RWPE2 (cell line): Measurements from ENCODE around the gene UTS2R.

Source experiments
- ATAC-seq: fragments of 200-7000 bp; cut with Tn5 transposase; 3 replicates; pipeline ENCODE4 v1.9.1; 2021; ENCODE audit warnings: low read depth
- DNase-seq: peaks from one replicate; pipeline ENCODE4 v3.0.0-alpha.2; 2020; ENCODE audit warnings: low spot score
- H3K27ac ChIP-seq: fragments of 450-650 bp; 2 replicates; pipeline ENCODE4 v1.5.1; 2017; ENCODE audit warnings: mild to moderate bottlenecking; ENCODE audit not compliant: poor library complexity, severe bottlenecking
- H3K27me3 ChIP-seq: fragments of 250-450 bp; sonication (Bioruptor Pico); 2 replicates; pipeline ENCODE4 v1.5.1; 2021; ENCODE audit warnings: mild to moderate bottlenecking, moderate library complexity; ENCODE audit not compliant: insufficient read depth, poor library complexity, severe bottlenecking
- H3K36me3 ChIP-seq: fragments of 250-450 bp; sonication (Bioruptor Pico); 2 replicates; pipeline ENCODE4 v1.5.1; 2020; ENCODE audit warnings: low read depth, mild to moderate bottlenecking, moderate library complexity
- H3K4me1 ChIP-seq: fragments of 250-450 bp; sonication (Bioruptor Pico); 2 replicates; pipeline ENCODE4 v1.5.1; 2021; ENCODE audit warnings: mild to moderate bottlenecking, moderate library complexity; ENCODE audit not compliant: insufficient read depth, poor library complexity, severe bottlenecking
- H3K4me3 ChIP-seq: fragments of 250-450 bp; sonication (Bioruptor Pico); 2 replicates; pipeline ENCODE4 v1.5.1; 2021; ENCODE audit warnings: mild to moderate bottlenecking, moderate library complexity; ENCODE audit not compliant: severe bottlenecking
- H3K9me3 ChIP-seq: fragments of 250-450 bp; sonication (Bioruptor Pico); 2 replicates; pipeline ENCODE4 v1.5.1; 2021; ENCODE audit warnings: mild to moderate bottlenecking, moderate library complexity; ENCODE audit not compliant: severe bottlenecking
- TF ChIP-seq, protein P1 (sequence below): fragments of 450-650 bp; IDR thresholded peaks from one replicate; pipeline ENCODE4 v1.5.1; 2017; ENCODE audit warnings: mild to moderate bottlenecking, moderate library complexity; ENCODE audit not compliant: poor library complexity, severe bottlenecking

Gene UTS2R

DNA sequence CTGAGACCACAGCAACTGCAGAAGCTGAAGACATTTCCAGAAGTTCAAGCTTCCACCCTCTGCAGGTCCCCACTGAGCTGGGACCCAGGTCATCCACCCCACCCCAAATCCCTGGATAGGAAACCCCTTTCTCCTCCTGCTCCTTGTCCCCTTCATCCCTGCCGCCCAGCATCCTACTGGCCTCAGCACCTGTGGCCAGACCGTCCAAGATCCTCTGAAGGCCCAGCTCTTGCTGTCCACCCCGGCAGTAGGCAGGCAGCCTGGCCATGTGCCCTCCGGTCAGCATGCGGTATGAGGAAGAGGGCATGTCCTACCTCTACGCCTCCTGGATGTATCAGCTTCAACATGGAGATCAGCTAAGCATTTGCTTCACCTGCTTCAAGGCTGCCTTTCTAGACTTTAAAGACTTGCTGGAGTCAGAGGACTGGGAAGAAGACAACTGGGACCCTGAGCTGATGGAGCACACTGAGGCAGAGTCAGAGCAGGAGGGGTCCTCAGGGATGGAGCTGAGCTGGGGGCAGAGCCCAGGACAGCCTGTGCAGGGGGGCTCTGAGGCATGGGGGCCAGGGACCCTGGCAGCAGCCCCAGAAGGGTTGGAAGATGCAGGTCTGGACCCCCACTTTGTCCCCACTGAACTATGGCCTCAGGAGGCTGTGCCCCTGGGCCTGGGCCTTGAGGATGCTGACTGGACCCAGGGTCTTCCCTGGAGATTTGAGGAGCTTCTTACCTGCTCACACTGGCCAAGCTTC lies 9.5 kb upstream of the UTS2R start:
- no peak overlapping the region for H3K27ac ChIP-seq
- DNase-seq: no peak

DNA sequence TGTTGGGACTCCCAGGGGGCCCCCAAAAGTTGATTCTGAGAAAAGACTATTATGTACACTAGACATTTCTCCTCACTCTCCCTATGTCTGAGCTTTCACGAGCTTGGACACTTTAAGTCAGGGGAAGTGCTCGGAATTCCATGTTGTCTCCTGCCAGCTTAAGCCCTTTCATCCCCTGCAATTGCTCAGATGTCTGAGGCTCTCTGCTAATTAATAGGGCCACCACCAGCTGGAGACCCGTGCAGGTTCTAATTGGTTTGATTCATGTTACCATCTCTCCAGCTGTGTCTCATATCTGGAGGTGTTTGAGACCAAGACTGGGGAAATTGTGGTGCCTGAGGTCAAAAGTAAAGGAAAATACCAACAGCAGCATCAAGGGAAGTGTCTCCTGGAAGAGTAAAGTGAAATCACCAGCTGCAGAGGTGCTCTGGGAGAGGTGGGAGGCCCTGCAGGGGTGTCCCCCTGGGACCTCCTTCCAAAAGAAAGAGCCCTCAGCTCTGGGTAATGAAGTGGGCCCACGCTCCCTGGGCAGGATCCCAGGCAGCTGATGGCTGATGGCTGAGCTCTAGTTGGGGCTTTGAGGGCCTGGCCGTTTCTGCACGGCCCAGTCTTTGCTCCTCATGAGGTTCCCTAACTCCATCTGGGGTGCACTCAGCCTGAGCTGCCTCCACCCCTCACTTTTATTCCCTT lies 5.8 kb upstream of the UTS2R start:
- no peaks in the 10 kb centered on the region for H3K36me3 ChIP-seq
- no peak overlapping the region for H3K27ac ChIP-seq
- H3K4me1 ChIP-seq: no peaks in the 10 kb centered on the region
- H3K27me3 ChIP-seq: peaks cover 15% of the 10 kb centered on the region
- H3K9me3 ChIP-seq: no peaks in the 10 kb centered on the region
- H3K4me3 ChIP-seq: no peak overlapping the region
- DNase-seq (no peak), ATAC-seq (no peak)
- TF ChIP-seq, protein P1, sequence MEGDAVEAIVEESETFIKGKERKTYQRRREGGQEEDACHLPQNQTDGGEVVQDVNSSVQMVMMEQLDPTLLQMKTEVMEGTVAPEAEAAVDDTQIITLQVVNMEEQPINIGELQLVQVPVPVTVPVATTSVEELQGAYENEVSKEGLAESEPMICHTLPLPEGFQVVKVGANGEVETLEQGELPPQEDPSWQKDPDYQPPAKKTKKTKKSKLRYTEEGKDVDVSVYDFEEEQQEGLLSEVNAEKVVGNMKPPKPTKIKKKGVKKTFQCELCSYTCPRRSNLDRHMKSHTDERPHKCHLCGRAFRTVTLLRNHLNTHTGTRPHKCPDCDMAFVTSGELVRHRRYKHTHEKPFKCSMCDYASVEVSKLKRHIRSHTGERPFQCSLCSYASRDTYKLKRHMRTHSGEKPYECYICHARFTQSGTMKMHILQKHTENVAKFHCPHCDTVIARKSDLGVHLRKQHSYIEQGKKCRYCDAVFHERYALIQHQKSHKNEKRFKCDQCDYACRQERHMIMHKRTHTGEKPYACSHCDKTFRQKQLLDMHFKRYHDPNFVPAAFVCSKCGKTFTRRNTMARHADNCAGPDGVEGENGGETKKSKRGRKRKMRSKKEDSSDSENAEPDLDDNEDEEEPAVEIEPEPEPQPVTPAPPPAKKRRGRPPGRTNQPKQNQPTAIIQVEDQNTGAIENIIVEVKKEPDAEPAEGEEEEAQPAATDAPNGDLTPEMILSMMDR: no peak

More for the DNA sequence above, 9.5 kb upstream of the UTS2R start:
- no peak; the same call in 2 of the 3 replicates for ATAC-seq
- H3K4me1 ChIP-seq: no peaks in the 10 kb centered on the region
- H3K27me3 ChIP-seq: no peaks in the 10 kb centered on the region
- H3K9me3 ChIP-seq: no peaks in the 10 kb centered on the region
- no peak overlapping the region for H3K4me3 ChIP-seq
- TF ChIP-seq, protein P1: no peak
- H3K36me3 ChIP-seq: no peaks in the 10 kb centered on the region

DNA sequence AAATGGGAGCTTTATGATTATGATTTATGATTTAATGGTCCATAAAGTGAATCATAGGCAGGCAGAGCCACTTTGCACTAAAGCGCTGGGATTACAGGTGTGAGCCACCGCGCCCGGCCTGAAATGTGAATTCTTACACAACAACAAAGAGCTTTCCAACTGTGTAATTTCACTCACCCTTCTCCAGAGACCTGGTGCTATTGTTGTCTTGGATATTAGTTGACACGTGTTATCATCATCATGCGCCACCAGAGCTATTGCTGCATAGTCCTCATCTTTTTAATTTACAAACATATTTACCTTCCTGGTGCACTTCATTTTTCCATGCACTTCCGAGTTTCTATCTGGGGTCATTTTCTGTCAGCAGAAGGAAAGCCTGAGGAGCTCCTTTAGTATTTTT lies 4.8 kb upstream of the UTS2R start:
- H3K4me3 ChIP-seq: no peak overlapping the region
- no peaks in the 10 kb centered on the region for H3K36me3 ChIP-seq
- H3K27ac ChIP-seq: no peak overlapping the region
- DNase-seq (no peak), ATAC-seq (no peak)
- H3K4me1 ChIP-seq: no peaks in the 10 kb centered on the region
- TF ChIP-seq, protein P1: no peak
- peaks cover 23% of the 10 kb centered on the region for H3K27me3 ChIP-seq
- H3K9me3 ChIP-seq: no peaks in the 10 kb centered on the region

DNA sequence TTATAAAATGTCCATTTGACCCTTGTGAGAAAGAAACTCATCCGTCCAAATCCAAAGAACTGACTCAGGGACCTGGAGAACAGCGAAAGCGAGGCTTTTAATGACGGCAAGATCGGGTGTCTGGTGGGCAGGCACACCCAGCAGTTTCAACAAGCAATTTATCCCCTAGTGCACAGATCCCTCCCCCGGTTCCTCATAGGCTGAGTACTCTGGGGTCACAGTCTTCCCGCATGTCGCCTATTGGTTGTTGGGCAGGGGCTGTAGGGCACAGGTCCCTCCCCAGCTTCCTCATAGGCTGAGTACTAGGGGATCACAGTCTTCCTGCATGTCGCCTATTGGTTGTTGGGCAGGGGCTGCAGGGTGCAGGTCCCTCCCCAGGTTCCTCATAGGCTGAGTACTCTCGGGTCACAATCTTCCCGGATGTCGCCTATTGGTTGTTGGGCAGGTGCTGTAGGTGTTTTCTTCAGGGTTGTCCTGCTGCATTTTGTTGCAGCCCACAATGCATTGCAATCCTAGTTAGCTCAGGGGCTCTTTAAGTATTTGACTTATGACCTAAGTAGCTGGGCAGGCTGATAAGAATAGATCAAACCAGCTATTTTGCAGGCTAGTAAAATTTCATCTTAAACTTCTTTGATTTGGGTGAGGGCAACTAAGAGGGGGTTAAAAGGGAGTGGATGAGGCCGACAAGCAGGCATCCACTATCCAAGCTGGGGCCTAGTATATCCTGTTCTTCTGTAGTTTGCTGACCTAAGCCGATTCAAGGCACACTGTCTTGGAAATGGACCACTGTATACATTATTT lies 3.6 kb upstream of the UTS2R start:
- Histone ChIP-seq H3K4me3 (no peak overlapping the region), H3K4me1 (no peaks in the 10 kb centered on the region), H3K36me3 (no peaks in the 10 kb centered on the region), H3K9me3 (no peaks in the 10 kb centered on the region), H3K27ac (no peak overlapping the region), H3K27me3 (peaks cover 34% of the 10 kb centered on the region)
- DNase-seq: no peak
- TF ChIP-seq, protein P1: no peak
- ATAC-seq: 0 out of 3 replicates have a peak, but pooled peaks have one; percentile 28
